GM13977 (cell line): ENCODE data around the gene GDI2.

ENCODE experiments used
- DNase-seq: peaks from one replicate; pipeline ENCODE4 v3.0.0; 2012; ENCODE audit warnings: low spot score
- CTCF ChIP-seq: IDR thresholded peaks from 2 replicates; pipeline ENCODE4 v1.5.1; 2012; ENCODE audit warnings: mild to moderate bottlenecking, control low read depth; ENCODE audit not compliant: insufficient read depth; ENCODE audit errors: extremely low read depth, missing control alignments
- in situ Hi-C: fragments of 300-500 bp; cut with MboI; formaldehyde crosslinking; loops from one replicate; pipeline ENCODE4 v1.12.0; 2022; ENCODE audit warnings: low sequenced_read_pairs, low pct_unique_long_range_greater_than_20kb, mixed read lengths, inconsistent platforms; ENCODE audit not compliant: unreplicated experiment

The GDI2 gene

GRCh38 chr10:5720182-5720581 is 93.1 kb downstream of the GDI2 start:
- in situ Hi-C loops: no loop called here

GRCh38 chr10:5719546-5719945 is 93.7 kb downstream of the GDI2 start:
- no peak for TF ChIP-seq CTCF
- DNase-seq: no peak
- in situ Hi-C loops: no loop called here

More at GRCh38 chr10:5720182-5720581, 93.1 kb downstream of the GDI2 start:
- no peak for DNase-seq
- TF ChIP-seq CTCF: no peak
